GM19328 (cell line): Measurements from ENCODE around the gene LATS2.
"Not testable (repeated sequence)": the region's sequence is repeated elsewhere in the genome, so short reads cannot be mapped to it uniquely, and the experiment has no call there.

Source experiments
- ATAC-seq: cut with Tn5 transposase; IDR thresholded peaks from one replicate; pipeline ENCODE4 v1.9.1; 2021; ENCODE audit warnings: mild to moderate bottlenecking, moderate library complexity; ENCODE audit not compliant: unreplicated experiment

The LATS2 gene

DNA sequence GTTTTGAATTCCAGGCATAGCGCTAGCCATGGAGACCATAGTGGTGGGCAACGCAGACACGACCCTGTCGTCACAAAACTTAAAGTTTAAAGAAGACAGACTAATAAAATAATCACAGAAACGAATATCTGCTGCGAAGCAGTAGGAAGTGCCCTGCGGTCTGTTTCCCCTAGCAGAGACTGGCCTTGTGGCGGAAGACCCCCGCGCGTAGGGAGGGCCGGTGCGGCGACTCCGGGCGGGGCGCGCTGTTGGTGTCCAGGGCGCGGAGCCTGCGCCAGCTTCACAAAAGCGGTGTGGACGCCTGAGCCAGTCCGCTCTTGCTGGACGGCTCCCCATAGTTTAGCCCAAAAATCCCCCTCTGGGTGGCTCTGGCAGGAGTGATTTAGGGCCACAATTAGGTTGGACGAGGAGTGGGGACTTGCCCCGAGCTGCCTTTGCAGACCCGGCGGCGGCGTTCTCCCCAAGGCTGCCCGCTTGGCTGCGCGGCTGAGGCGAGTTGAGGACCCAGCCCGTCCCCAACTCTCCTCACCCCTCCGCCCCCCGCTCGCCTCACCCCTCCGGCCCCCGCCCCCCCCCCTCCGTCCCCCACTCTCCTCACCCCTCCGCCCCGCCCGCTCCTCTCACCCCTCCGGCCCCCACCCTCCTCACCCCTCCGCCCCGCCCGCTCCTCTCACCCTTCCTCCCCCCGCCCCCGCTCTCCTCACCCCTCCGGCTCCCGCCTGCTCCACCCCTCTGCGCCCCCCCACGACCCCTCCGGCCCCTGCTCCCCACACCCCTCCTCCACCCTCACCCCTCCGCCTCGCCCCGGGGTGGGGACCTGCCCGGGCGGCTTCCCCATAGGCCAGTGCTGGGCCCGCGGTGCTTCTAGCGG is 14.2 kb upstream of the LATS2 start:
- ATAC-seq: no peak

DNA sequence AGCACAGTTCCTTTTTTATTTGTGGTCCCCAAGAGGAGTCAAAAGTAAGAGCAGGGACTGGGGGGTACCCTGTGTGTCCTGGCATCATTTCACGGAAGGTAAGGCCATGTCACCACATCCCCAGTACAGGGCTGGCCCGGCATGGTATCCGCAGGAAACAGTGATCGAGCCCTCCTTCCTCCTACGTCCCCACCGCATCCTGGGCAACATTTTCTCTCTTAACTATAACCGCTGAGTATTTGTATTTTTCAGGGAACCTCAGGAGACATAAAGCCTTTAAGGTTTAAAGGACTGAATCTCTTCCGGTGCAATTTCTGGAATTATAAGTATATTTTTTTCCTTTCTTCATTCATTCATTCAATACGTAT is 13.6 kb upstream of the LATS2 start:
- ATAC-seq: no peak

DNA sequence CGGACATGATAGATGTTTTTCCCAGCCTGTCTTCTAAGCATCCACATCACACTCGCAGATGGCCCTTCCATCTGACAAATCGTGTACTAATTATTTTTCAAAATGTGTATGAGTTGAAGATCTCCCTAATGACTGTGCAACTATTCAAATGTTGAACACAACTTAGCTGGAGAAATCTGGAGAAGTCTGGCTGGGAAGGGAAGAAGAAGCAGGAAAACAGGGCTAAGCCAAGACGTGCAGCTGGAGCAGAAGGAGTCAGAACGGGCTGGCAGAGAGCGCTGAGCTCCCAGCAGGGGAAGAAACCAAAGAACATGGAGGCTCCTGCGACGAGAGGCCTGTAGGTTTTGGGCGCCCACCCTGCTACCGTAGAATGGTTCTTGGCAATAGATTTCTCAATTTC is 13.2 kb upstream of the LATS2 start:
- ATAC-seq: no peak

DNA sequence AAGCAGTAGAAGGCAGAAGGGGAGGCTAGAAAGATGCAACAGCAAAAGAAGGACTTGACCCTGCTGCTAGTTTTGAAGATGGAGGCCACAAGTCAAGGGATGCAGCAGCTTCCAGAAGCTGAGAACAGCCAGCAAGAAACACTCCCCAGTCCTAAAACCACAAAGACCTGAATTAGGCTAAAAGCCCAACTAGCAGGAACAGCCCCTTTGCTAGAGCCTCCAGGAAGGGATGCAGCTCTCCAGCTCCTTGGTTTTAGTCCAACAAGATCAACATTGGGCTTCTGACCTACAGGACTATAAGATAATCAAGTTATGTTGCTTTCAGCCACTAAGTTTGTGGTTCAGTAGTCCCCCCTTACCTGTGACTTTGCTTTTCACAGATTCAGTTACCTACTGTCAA is 10.5 kb upstream of the LATS2 start:
- ATAC-seq: no peak

DNA sequence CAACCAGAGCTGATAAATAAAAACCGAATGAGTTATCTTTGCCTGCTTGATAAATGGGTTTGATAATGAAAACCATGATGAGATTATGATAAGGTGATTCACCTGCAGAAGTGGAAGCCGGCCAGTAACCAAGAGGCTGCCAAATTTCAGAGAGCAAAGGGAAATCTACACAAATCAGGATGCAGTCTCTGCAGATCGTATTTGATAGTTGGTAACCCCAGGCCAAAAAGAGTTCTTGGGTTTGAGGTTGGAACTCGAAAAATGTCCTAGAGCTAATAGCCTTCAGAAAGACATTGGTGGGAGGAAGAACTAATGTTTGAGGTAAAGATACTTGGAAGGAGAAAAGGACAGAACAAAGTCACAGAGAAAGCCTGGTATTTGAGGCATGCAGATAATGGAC is 9.6 kb upstream of the LATS2 start:
- ATAC-seq: no peak

DNA sequence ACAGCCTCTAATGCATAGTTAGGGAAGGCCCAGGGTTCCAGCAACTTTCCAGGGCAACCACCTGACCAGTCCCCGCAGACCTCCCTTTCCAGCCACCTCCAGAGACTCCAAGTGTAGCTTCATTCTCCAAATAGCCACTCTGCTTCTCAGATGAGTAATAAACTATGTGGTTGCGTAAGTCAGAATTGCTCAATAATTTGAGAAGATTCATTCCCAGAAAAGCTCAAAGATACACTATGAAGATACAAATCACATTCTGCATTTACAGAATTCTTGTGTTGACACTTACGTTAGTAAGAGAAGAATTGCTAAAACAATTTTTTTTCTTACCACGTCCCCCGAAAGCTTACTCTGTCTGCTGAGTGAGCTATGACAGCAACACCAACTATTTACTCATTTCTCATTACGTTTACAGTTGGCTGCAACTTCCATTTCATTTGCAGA is 8.2 kb upstream of the LATS2 start:
- ATAC-seq: no peak

DNA sequence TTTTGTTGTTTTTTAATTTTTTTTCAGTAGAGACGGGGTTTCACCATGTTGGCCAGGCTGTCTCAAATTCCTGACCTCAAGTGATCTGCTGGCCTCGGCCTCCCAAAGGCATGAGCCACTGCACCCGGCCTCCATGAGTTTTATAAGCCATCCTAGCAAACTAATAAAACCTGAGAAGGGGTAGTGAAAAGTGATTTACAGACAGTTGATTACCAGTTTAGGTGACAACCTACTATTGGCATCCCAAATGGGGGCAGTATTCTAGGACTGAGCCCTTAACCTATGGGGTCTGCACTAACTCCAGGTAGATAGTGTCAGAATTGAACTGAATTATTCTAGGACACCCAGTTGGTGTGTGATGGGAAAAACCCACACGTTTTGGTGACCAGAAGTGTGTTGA is 6.5 kb upstream of the LATS2 start:
- no peak for ATAC-seq

DNA sequence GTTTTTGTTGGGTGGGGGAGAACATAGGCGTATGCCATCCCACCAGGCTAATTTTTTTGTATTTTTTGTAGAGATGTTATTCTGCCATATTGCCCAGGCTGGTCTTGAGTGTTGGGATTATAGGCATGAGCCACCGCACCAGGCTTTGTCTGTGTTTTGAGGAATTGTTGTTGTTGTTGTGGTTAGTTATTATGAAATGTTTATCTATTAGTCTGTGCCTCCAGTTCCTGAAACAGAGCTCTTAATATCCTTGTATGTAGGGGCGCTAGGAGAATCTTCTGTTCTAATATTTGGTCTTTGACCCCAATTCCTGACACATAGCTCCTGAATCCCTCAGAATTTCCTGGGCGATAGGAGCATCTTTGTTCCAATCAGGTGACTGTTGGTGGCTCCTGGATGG is 5.6 kb upstream of the LATS2 start:
- no peak for ATAC-seq

DNA sequence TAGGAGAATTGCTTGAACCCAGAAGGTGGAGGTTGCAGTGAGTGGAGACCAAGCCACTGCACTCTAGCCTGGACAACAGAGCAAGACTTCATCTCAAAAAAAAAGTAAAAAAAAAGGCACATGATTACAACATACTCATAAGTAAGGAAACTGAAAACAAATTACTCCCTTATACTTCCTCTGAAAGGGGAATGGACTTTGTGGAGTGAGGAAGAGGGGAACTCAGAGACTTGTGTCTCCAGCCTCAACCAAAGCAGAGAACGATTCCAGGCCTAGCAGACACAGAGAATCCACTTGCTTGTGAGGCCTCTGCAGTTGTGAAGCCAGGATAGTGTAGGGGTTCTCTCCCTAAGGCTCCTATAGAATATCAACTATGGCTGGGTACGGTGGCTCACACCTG is 4.3 kb upstream of the LATS2 start:
- ATAC-seq: no peak

DNA sequence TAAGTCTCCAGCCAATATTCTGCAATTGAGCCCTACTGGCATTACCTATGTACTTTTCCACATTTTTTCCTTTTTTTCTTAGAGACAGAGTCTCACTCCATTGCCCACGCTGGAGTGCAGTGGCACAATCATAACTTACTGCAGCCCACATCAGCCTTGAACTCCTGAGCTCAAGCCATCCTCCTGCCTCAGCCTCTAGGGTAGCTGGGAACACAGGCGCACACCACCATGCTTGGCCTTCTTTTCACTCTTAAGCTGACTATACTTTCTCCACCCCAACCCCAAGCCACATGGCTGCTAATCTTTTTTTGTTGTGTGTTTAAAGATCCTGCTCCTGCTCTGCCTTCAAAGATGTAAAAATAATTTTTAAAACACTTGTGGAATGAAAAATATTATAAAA is 1.6 kb upstream of the LATS2 start:
- ATAC-seq: no peak

DNA sequence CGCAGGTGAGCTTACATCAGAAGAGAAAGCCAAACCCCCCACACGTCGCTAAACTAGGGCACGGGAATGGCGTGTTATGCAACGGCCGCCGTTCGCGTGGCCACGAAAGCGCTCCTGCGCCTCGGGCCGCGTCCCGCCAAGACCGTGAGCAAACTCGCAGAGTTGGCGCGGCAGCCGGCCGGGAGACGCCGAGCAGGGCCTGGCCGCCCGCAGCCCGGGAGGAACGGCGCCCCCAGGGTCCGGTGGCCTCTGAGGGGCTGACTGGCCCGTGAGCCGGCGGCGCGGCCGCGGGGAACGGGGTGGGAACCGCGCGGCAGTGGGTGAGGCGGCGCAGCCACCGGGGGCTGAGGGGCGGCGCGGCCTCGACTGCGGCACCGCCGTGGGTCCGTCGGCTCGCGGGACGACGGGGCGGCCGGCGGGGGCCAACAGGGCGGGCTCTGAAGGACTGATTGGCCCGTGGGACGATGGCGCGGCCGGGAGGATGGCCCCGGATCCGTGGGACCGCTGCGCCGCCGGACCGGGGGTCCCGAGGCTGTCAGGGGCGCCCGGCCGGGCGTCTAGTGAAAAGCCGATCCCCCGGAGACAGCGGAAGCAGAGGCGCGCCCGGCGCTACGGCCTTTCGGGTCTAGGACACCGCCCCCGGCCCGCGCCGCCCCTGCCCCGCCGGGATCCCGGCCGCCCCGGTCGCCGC is 903 bp downstream of the LATS2 start:
- ATAC-seq: no peak

DNA sequence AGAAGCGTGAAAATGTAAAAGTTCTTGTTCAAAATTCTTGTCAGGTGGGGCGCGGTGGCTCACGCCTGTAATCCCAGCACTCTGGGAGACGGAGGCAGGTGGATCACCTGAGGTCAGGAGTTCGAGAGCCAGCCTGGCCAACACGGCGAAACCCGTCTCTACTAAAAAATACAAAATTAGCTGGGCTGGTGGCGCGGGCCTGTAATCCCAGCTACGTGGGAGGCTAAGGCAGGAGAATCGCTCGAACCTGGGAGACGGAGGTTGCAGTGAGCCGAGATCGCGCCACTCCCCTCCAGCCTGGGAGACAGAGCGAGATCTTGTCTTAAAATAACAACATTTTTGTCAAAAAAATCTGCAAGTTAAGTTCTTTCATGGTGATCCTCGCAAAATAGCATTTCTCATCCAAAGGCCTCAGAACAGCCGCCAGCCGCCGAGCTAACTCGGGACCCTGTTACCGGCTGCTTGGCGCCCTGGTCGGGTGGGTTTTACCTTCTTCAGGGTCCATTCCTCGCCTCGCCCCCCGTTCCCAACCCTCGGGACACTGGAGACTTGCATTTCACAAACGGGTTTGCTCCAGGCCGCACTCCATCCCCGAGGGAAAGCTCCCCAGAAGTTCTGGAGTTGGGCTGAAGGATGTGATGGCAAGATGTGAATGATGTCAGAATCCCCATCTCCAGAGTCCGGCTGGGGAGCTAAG is 1.6 kb downstream of the LATS2 start:
- no peak for ATAC-seq

DNA sequence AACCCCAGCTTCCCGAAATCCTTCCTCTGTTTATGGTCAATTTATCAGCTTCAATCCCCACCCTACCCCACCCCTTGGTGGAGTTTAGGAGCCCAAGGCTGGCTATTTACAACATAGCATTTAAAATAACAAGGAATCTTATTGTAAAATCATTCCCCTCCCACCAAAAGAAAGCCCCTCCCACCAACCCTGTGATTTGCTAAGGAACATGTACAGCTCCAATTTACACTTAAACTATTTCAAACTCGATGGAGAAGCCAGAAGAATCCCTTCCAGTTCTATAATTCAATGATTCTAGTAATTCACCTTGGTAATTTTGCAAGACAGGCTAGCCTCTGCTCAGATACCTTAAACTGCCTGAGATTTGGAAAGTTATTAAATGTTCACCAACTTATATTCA is 3.0 kb downstream of the LATS2 start:
- ATAC-seq: no peak

DNA sequence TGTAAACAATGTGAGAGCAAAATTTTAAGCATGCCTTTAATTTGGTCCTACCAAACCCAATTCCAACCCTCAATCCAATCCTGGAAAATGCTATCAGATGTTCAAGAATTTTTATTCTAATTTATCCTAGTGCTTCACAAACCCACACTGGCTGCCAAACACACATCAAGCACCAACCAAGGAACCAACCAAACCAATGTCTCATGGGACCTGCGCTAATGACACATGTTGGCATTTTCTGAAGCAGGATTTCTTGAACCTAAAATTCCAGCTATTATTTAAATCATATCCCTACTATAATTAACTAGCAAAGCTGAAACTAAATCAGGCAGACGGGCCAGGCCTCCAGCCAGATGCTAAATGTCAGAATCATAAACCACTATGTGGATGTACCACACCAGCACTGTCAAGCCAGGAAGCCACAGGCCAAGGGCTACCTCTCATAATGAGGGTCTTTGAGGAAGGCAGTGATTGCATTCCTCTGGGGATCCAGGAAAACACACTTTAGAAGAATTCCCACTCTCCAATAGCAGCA is 5.8 kb downstream of the LATS2 start:
- ATAC-seq: no peak

DNA sequence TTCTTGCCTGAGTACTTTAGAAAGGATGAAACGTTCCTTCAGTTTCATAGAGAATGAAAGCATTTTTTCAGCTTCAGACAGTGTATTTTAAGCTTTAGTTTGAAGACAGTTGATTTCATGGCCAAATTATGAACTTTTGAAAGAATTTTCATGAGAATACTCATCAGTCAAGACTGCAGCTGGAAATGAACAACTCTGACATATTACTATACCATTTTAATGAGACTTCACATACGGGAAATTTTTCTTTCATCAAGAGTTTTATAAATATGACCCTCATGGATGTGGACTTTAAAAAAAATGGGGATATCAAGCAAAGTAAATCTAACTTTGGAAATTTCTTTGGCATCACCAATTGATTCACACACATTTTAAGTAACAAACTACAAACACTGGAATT is 6.4 kb downstream of the LATS2 start:
- no peak for ATAC-seq

DNA sequence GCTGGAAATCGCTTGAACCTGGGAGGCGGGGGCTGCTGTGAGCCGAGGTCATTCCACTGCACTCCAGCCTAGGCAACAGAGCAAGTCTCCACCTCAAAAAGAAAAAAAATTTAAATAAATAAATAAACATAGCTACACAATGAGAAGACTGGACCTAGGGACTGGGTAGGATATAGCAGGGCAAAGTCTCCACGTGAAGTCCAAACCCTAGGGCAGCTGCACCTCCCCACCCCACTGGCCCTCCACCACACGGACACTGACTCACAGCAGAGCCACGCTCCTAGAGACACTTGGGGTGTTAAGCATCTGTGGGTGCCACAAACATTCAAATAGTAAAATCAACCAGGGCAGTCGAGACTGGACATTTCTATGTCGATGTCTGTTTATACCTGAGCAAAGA is 7.1 kb downstream of the LATS2 start:
- no peak for ATAC-seq

DNA sequence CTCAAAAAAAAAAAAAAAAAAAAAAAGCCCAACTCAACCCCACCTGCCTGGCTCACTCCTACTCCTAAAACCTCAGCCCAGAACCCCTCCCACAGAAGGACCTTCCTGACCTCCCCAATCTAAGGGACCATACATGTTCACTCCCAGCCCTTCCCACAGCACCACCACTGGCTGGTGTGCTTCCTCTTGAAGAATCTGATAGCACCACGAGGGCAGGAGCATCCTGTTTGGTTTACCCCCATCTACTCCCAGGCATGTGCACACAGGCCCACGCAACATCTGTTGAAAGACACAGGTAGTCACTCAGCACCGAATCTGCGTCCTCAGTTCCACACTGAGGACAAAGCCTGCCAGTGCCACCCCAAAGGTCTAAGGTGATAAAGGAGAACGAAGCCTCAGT is 8.2 kb downstream of the LATS2 start:
- ATAC-seq: no peak

DNA sequence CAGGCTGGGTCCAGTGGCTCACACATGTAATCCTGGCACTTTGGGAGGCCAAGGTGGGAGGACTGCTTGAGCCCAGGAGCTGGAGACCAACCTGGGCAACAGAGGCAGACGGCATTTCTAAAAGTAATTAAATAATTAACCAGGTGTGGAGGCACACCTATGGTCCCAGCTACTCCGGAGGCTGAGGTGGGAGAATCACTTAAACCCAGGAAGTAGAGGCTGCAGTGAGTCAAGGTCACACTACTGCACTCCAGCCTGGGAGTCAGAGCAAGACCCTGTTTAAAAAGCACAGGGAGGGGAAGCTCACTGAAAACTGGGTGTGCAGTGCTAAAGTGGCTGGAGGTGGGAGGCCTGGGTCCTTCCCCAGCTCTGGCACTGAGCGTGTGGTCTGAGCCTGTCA is 9.7 kb downstream of the LATS2 start:
- ATAC-seq: no peak

DNA sequence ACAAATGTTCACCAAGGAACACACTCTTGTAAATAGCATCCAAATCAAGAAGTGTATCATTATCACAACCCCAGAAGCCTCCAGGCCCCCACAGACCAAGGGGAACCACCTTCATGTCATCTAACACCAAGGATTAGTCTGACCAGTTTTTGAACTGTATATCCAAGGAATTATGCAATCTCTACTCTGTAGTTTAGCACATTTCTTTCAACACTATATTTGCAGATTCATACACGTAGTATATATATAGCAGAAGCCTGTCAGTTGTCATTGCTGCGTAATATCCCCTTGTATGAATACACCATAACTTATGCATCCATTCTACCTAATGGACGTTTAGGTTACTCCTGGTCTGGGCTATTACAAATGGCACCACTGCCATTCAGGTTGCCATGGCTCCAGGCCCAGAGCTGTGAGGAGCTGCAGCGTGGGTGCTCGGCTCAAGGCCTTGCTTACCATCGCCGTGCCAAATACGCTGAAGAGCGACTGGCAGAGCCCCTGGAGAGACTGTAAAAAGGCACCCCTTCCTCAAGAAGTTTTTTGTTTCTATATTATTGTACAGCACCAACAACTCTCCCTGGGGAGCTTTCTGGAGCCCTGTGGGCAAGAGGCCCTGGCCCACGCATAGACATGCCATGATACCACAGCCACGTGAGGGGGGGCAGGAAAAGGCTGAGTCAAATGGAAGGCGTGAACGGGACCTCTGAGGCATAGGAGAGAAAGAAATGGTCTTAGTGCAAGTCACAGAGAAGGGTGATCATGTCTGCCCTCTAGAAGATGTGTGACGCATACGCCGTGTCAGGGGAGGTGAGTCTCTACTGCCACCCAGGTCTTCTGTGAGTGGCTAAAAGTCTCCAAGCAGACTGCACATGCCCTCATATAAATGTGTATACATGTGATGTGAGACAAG is 10.8 kb downstream of the LATS2 start:
- no peak for ATAC-seq

DNA sequence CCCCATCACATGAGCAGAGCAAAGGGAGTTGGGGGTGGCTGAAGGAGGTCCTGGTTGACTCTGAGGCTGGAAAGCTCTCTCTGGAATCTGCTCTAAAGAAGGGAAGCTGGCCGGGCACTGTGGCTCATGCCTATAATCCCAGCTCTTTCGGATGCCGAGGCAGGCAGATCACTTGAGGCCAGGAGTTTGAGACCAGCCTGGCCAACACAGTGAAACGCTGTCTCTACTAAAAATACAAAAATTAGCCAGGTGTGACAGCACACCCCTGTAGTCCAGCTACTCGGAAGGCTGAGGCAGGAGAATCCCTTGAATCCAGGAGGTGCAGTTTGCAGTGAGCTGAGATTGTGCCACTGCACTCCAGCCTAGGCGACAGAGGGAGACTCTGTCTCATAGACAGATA is 11.7 kb downstream of the LATS2 start:
- ATAC-seq: not testable (repeated sequence)
